Astrocyte of the spinal cord (primary cell): ENCODE measurements around the gene L3MBTL4.
A peak's percentile ranks its signal among the peaks of the same experiment; 100 is the strongest.

ENCODE experiments used
- DNase-seq: peaks from one replicate; pipeline ENCODE4 v3.0.0; 2011; ENCODE audit warnings: low read depth, low spot score
- H3K4me3 ChIP-seq: 2 replicates; pipeline ENCODE4 v1.5.1; 2011; ENCODE audit warnings: low read depth, mild to moderate bottlenecking, low read length, moderate library complexity
- in situ Hi-C: cut with HindIII; loops from 2 replicates; pipeline ENCODE4 v1.10.0; 2017; ENCODE audit warnings: low sequenced_read_pairs
- TF ChIP-seq, protein P1 (sequence below): IDR thresholded peaks from 2 replicates; pipeline ENCODE4 v1.5.1; 2012; ENCODE audit warnings: low read depth, mild to moderate bottlenecking, low read length, inconsistent platforms

L3MBTL4 gene

DNA sequence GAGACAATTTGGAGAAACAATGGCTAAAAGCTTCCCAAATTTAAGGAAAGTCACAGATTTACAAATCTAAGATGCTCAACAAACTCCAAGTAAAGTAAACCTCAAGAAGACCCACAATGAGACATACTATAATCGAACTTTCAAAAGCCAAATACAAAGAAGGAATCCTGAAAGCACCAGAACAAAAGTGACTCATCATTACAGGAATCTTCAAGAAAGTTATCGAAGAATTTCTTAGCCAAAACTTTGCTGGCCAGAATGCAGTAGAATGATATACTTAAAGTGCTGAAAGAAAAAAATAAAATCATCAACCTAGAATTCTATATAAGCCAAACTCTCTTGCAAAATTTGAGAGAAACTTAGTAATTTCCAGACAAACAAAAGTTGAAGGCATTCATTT lies 412.8 kb downstream of the L3MBTL4 start:
- peak; percentile 52 for DNase-seq
- H3K4me3 ChIP-seq, result no peak overlapping the region
- in situ Hi-C loops, result no loop called here
- TF ChIP-seq, protein P1, sequence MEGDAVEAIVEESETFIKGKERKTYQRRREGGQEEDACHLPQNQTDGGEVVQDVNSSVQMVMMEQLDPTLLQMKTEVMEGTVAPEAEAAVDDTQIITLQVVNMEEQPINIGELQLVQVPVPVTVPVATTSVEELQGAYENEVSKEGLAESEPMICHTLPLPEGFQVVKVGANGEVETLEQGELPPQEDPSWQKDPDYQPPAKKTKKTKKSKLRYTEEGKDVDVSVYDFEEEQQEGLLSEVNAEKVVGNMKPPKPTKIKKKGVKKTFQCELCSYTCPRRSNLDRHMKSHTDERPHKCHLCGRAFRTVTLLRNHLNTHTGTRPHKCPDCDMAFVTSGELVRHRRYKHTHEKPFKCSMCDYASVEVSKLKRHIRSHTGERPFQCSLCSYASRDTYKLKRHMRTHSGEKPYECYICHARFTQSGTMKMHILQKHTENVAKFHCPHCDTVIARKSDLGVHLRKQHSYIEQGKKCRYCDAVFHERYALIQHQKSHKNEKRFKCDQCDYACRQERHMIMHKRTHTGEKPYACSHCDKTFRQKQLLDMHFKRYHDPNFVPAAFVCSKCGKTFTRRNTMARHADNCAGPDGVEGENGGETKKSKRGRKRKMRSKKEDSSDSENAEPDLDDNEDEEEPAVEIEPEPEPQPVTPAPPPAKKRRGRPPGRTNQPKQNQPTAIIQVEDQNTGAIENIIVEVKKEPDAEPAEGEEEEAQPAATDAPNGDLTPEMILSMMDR, result no peak

DNA sequence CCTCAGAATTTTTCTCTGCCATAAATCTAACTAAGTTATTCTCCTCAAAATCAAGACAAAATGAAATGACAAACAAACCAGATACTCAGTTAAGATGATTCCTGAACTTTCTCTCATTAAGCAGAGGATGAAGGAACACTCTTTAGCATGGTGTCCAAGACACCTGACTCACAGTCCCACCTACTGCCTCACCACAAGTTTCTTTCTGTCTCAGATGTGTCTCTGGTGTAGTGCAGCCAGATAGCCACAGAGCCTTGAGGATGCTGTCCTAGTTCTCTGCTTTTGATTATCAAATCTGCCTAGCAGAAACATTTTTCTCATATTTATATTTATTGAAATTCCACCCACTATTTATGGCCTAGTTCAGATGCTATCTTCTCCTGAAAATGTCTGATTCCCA lies 415.8 kb downstream of the L3MBTL4 start:
- in situ Hi-C loops, result no loop called here
- TF ChIP-seq, protein P1, result no peak
- no peak for DNase-seq
- H3K4me3 ChIP-seq, result no peak overlapping the region

DNA sequence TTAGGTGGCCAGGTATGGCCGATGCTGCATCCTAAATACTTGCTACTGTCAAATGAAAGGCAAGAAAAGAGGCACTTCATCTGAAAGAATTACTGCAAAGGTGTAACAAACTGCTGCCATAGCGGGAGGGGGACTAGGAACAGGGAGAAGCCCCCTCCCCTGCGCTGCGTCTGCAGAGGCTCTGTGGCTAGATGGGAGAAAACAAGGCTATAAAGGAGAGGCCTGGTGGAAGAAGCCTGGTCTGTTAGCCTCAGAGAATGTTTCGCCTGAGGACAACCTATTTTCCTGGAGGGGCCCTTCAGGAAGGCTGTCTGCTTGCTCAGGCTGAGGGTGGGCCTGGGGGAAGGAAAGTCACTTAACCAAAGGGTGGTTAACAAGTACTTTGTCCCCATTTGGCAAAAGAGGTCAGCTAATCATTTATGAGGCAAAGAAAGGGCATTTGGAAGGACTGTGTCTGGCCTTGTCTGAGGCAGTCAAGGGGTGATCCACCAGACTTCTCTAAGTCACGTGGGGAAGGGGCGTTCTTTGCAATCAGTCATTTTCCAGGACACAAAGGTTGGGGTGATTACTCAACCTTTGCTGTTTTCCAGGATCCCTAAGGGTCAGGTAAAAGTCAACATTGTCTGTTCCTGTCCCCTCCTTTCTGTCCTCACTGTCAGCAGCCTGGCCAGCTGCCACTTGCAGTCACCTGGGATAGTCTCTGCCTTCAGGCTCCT lies 416.4 kb downstream of the L3MBTL4 start:
- no peak overlapping the region for H3K4me3 ChIP-seq
- TF ChIP-seq, protein P1, result no peak
- in situ Hi-C loops, result no loop called here
- DNase-seq, result no peak

DNA sequence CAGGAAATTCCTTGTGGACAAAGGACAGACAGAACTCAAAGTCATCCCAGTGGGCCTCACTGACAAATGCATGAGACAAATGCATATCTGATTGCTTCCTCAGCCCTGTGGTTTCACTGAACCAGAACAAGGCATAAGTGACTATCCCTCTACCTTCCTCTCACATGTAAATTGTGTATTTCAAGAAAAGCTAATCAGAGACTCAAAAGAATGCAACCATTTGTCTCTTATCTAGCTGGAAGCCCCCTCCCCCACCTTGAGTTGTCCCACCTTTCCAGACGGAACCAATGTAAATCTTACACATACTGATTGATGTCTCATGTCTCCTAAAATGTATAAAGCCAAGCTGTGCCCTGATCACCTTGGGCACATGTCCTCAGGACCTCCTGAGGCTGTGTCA lies 417.4 kb downstream of the L3MBTL4 start:
- TF ChIP-seq, protein P1, result no peak
- DNase-seq, result no peak
- no peak overlapping the region for H3K4me3 ChIP-seq
- in situ Hi-C loops, result no loop called here

DNA sequence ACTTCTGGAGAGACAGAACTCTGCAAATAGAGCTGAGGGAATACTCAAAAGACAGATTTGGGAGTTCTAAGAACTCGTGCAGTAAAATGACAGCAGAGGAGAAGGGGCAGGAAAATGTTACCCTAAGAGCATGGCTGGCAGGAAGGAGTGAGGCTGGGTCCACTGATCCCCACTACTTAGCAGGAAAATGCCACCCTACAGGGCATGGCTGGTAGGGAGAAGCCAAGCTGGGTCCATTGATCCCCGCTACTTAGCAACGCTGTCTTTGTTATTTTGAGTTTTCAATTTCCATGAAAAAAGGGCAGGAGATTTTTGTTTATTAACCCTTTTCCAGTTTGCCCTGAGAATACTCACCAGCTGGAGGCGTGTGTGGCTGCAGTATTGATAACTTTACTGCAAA lies 419.1 kb downstream of the L3MBTL4 start:
- no peak overlapping the region for H3K4me3 ChIP-seq
- in situ Hi-C loops, result no loop called here
- DNase-seq, result no peak
- TF ChIP-seq, protein P1, result no peak

DNA sequence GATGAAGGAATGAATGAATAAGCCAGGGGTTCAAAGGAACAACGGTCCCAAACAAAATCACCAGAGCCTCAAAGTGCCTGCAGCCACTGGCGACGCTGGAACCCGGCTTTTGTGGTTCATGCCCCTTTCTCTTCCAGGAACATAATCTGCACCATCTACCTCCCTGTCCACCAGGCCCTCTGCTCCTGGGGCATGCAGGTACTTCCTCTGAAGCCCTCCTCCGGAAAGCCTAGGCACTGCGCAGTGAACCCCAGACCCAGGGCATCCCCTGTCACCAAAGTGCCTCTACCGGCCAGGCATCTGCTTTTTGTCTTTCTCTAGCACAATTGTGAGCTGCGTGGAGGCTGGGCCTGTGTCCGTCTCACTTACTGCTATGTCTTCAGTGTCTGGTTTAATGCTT lies 420.8 kb downstream of the L3MBTL4 start:
- TF ChIP-seq, protein P1, result no peak
- DNase-seq, result no peak
- no peak overlapping the region for H3K4me3 ChIP-seq
- in situ Hi-C loops, result no loop called here
